Measurements from ENCODE around the gene VEGFC.

VEGFC gene

GRCh38 chr4:176795441-176795840 is 2.7 kb upstream of the VEGFC start:
- no peak for DNase-seq

GRCh38 chr4:176794651-176795050 is 1.9 kb upstream of the VEGFC start:
- DNase-seq, result no peak

GRCh38 chr4:176794151-176794550 is 1.4 kb upstream of the VEGFC start:
- no peak for DNase-seq

- DNase-seq, result no peak
Observed at GRCh38 chr4:176793060-176793605, 411 bp upstream of the VEGFC start.

- DNase-seq, result no peak
Observed at GRCh38 chr4:176791591-176792325, 964 bp downstream of the VEGFC start.

- DNase-seq, result no peak
Observed at GRCh38 chr4:176790398-176790797, 2.3 kb downstream of the VEGFC start.

- DNase-seq, result no peak
Observed at GRCh38 chr4:176789955-176790354, 2.8 kb downstream of the VEGFC start.

GRCh38 chr4:176788971-176789370 is 3.8 kb downstream of the VEGFC start:
- no peak for DNase-seq

- DNase-seq, result no peak
Observed at GRCh38 chr4:176788248-176788647, 4.5 kb downstream of the VEGFC start.

- no peak for DNase-seq
Observed at GRCh38 chr4:176784816-176785215, 7.9 kb downstream of the VEGFC start.

GRCh38 chr4:176782794-176783193 is 9.9 kb downstream of the VEGFC start:
- no peak for DNase-seq

- DNase-seq, result no peak
Observed at GRCh38 chr4:176782191-176782590, 10.5 kb downstream of the VEGFC start.

- no peak for DNase-seq
Observed at GRCh38 chr4:176781739-176782100, 11.0 kb downstream of the VEGFC start.

- no peak for DNase-seq
Observed at GRCh38 chr4:176780995-176781738, 11.6 kb downstream of the VEGFC start.

- no peak for DNase-seq
Observed at GRCh38 chr4:176779421-176779820, 13.3 kb downstream of the VEGFC start.

- DNase-seq, result no peak
Observed at GRCh38 chr4:176778491-176778890, 14.2 kb downstream of the VEGFC start.

- DNase-seq, result no peak
Observed at GRCh38 chr4:176778063-176778462, 14.7 kb downstream of the VEGFC start.

GRCh38 chr4:176775338-176775737 is 17.4 kb downstream of the VEGFC start:
- no peak for DNase-seq

- DNase-seq, result no peak
Observed at GRCh38 chr4:176774852-176775251, 17.9 kb downstream of the VEGFC start.

GRCh38 chr4:176769514-176769913 is 23.2 kb downstream of the VEGFC start:
- no peak for DNase-seq

- no peak for DNase-seq
Observed at GRCh38 chr4:176767183-176767582, 25.5 kb downstream of the VEGFC start.

GRCh38 chr4:176762661-176763308 is 29.9 kb downstream of the VEGFC start:
- no peak for DNase-seq

GRCh38 chr4:176761872-176762271 is 30.9 kb downstream of the VEGFC start:
- no peak for DNase-seq

GRCh38 chr4:176760471-176760870 is 32.3 kb downstream of the VEGFC start:
- DNase-seq, result no peak
